GM12873 (cell line): ENCODE measurements around the gene AP1G2.

Experiments
- TF ChIP-seq, protein P1 (sequence below): IDR thresholded peaks from 2 replicates; pipeline ENCODE4 v1.5.1; 2012; ENCODE audit warnings: low read depth, mild to moderate bottlenecking, moderate library complexity, low read length, control low read depth; ENCODE audit not compliant: insufficient read depth; ENCODE audit errors: missing control alignments

AP1G2 gene

DNA sequence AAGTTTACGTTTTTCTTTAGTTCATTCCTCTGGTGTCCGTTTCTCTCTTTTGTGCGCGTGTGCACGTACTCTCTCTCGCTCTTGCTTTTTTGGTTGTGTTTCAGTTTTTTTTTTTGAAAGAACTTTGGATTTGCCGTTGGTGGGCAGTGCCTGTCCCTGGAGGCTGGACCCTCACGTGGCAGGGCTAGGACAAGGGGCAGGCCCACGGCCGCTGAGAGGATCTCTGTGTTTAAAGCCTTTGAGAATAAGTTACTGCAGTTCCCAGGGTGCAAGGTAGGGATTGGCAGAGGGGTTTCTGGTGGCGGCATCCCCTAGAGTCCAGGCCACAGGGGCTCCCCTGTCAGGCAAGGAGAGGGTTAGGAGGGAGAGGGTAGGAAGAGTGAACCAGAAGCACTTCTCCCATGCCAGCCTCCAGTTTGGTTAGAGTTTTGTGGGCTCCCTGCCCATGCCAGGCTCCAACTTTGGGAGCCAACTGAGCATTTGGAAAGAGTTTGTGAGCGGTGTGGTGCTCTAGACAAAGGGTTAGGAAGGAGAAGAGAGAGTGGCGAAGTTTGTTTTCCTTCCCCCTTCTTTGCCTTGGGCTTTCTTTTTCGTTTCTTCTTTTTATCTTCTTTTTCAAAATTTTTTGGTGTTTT, 46.6 kb downstream of the AP1G2 start:
- TF ChIP-seq, protein P1, sequence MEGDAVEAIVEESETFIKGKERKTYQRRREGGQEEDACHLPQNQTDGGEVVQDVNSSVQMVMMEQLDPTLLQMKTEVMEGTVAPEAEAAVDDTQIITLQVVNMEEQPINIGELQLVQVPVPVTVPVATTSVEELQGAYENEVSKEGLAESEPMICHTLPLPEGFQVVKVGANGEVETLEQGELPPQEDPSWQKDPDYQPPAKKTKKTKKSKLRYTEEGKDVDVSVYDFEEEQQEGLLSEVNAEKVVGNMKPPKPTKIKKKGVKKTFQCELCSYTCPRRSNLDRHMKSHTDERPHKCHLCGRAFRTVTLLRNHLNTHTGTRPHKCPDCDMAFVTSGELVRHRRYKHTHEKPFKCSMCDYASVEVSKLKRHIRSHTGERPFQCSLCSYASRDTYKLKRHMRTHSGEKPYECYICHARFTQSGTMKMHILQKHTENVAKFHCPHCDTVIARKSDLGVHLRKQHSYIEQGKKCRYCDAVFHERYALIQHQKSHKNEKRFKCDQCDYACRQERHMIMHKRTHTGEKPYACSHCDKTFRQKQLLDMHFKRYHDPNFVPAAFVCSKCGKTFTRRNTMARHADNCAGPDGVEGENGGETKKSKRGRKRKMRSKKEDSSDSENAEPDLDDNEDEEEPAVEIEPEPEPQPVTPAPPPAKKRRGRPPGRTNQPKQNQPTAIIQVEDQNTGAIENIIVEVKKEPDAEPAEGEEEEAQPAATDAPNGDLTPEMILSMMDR: no peak

DNA sequence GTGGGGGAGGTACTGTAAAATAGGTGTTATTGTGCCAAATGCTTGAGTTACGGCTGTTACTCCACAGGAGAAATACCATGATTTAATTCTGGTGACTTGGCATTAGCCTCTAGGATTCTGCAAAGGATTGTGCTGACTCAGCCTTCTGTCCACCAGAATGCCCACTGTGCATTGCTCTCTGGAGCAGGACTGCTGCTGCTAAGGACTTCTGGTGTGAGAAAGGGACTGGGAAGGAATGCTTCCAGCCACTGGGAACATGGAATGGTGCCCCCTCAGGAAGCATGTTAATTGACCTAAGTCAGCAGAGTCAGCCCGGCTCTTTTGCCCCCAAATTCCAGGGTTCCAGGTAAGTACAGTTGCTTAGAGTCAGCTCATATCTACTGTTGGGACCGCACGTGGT, 48.9 kb downstream of the AP1G2 start:
- TF ChIP-seq, protein P1: no peak

DNA sequence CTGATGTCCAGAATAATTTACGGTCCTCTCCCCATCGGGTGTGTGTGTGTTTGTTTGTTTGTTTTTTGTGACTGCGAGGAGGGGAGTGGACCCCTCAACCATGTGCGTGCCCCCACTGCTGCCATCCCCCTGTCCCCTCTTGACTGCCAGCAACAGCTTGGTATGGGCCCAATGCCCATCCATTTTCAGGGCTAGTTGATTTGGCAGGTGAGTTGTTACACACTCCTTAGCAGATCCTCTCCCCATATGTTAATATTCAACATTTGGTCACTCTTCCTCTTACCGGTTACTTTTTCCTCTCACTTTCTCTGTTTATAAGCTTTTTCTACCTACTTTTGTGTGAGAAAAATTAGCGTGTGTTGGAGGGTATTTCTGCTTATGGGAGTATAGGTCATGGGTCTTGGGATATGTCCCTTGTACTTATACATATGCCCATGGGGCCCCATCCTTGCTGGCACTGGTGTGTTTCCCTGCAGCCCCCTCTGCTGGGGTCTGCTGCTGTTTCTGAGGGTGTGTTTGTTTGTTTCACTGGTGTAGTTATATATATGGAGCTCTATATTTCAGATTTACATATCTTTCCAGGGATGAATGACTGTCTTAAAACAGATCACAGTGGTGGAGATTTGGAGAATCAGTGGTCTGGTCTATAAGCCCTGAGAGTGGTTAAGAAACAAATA, 49.8 kb downstream of the AP1G2 start:
- TF ChIP-seq, protein P1: no peak

DNA sequence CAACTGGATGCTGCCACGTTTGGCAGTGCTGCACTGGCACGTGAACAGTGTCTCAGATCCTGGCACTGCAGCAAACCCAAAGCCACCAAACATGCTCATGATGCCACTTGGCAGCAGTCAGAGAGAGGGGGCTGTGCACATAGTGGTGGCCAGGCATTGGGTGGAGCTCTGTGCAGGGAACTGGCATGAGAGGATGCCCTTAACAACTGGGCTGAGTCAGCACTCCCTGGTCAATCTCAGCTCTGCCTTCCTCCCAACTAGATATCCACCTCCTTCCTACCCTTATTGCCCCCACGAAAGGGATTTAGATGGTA, 53.0 kb downstream of the AP1G2 start:
- TF ChIP-seq, protein P1: no peak

DNA sequence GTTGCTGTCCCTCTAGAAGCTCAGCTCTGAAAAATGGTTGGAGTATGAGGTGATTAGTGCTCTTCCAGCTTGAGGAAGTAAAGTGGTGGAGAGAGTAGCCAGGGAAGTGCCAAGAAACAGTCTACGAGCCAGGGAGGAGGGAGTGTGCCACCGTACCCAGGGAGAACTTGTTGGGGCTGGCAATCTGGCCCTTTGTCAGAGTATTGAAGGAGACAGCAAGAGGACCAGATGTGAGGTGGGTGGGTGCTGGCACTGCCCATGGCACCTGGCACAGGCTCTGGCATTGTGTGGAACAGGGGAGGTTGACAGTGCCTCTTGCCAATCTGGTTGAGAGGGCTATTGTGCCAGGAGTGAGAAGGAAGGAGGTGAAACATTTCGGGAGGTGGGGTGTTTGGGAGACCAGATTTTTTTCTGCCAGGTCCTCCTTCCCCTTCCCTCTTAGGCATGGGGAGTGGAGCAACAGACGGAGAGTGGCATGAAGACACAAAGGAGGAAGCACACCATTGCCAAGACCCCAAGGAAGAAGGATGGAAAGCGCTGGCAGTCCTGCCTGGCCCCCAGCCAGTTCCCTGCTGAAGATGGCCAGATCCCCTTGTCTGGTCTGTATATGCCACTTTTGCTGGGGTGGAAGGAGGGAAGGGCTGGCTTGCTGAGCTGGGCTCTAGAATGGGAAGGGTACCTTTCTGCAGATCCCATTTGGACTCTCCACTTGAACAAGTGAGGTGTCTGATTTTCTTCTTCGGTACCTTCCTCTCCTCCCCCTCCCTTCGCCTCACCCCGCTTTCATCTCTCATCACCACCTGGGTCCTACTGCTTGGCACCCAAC, 53.6 kb downstream of the AP1G2 start:
- TF ChIP-seq, protein P1: no peak

DNA sequence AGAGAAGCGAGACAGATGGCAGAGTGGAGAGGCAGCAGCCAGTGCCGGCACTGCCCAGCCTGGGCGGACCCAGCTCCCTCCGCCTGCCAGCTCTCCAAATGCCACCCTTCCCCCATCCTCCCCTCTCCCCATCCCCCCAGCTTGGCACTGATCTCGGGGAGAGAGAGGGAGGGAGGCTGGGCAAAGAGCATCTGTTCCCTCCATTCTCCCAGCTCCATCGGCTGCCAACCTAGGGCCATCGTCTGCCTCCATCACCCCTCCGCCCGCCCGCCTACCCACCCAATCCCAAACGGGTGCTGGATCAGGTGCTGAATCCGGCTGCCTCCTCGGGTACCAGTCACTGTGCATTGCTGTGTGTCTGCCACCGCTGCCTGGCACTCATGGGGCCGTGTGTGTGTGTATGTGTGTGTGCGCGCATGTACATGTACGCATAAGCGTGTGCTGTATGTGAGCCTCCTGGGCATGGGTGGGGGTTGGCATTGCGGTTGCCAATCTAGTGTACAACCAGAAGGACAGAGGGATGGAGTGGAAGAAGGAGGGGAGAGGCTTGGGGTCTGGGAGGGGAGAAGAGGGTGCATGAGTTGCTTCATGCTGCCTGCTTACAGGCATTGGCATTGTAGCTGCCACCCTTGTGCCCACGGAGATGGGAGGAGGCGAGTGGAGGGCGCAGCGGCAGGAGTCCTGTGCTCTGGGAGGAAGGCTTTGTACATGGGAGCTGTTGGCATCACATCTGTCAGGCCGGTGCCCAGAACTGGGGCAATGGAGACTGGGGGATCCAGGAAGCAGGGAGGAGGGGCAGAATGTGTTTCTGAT, 54.4 kb downstream of the AP1G2 start:
- TF ChIP-seq, protein P1: no peak
